ENCODE measurements around the gene ATG2A.

The ATG2A gene

GRCh38 chr11:64932324-64932723 is 15.3 kb upstream of the ATG2A start:
- Histone ChIP-seq H4K12ac (ENCODE audit: low read depth, low read length) (no peak overlapping the region), H3K27ac (ENCODE audit: low read depth, low read length) (no peak overlapping the region), H3K9me3 (ENCODE audit: insufficient read depth, low read depth, low read length) (no peaks in the 10 kb centered on the region), H3K4me2 (ENCODE audit: low read length) (no peak overlapping the region), H3K79me2 (ENCODE audit: control insufficient read depth, insufficient read depth, low read length, poor library complexity) (no peaks in the 10 kb centered on the region), H3K23ac (ENCODE audit: low read length) (no peak overlapping the region), H3K14ac (ENCODE audit: low read length) (no peak overlapping the region), H2BK12ac (ENCODE audit: low read length) (no peak overlapping the region), H4K8ac (ENCODE audit: low read depth, low read length) (no peak overlapping the region), H2AFZ (ENCODE audit: insufficient read depth, low read length, poor library complexity) (no peak overlapping the region), H3K4me3 (ENCODE audit: low read depth, low read length) (no peak overlapping the region), H3K79me1 (ENCODE audit: low read length) (no peaks in the 10 kb centered on the region), H3K27me3 (ENCODE audit: insufficient read depth, low read length) (no peaks in the 10 kb centered on the region), H2BK120ac (ENCODE audit: insufficient read depth, low read length, poor library complexity) (no peak overlapping the region), H4K91ac (ENCODE audit: low read depth, low read length) (no peak overlapping the region), H3K36me3 (ENCODE audit: control insufficient read depth in 1 of 2, insufficient read depth in 2 of 2, low read length in 2 of 2) (peaks cover 19 to 33% of the 10 kb centered on the region in 2 experiments), H3K18ac (ENCODE audit: low read length) (no peak overlapping the region), H3K4ac (ENCODE audit: low read depth, low read length) (no peak overlapping the region), H2BK5ac (ENCODE audit: low read depth, low read length, poor library complexity) (no peak overlapping the region), H3K9ac (ENCODE audit: low read length) (no peak overlapping the region), H3K4me1 (ENCODE audit: control insufficient read depth in 1 of 2, insufficient read depth in 2 of 2, low read length in 2 of 2) (peaks cover 0 to 7% of the 10 kb centered on the region in 2 experiments), H2AK5ac (ENCODE audit: low read length) (no peak overlapping the region)
- no peak for DNase-seq
- no CpG with 5 or more reads among the region's 5 CpGs for WGBS (ENCODE audit: extremely low coverage, insufficient coverage, insufficient read length)

GRCh38 chr11:64931290-64931689 is 14.3 kb upstream of the ATG2A start:
- H4K8ac ChIP-seq (ENCODE audit: low read depth, low read length) = no peak overlapping the region
- no peak overlapping the region for H2AFZ ChIP-seq (ENCODE audit: insufficient read depth, low read length, poor library complexity)
- no peaks in the 10 kb centered on the region for H3K79me1 ChIP-seq (ENCODE audit: low read length)
- H3K27me3 ChIP-seq (ENCODE audit: insufficient read depth, low read length) = no peaks in the 10 kb centered on the region
- no peak overlapping the region for H3K23ac ChIP-seq (ENCODE audit: low read length)
- H3K79me2 ChIP-seq (ENCODE audit: control insufficient read depth, insufficient read depth, low read length, poor library complexity) = no peaks in the 10 kb centered on the region
- no peak overlapping the region for H2BK5ac ChIP-seq (ENCODE audit: low read depth, low read length, poor library complexity)
- no peak overlapping the region for H3K4me3 ChIP-seq (ENCODE audit: low read depth, low read length)
- no peak overlapping the region for H3K18ac ChIP-seq (ENCODE audit: low read length)
- H3K14ac ChIP-seq (ENCODE audit: low read length) = no peak overlapping the region
- DNase-seq = no peak
- H3K4ac ChIP-seq (ENCODE audit: low read depth, low read length) = no peak overlapping the region
- WGBS (ENCODE audit: extremely low coverage, insufficient coverage, insufficient read length) = no CpG with 5 or more reads among the region's 7 CpGs
- H3K36me3 ChIP-seq (ENCODE audit: control insufficient read depth in 1 of 2, insufficient read depth in 2 of 2, low read length in 2 of 2) = peaks cover 19 to 33% of the 10 kb centered on the region in 2 experiments
- no peak overlapping the region for H4K91ac ChIP-seq (ENCODE audit: low read depth, low read length)
- H3K4me2 ChIP-seq (ENCODE audit: low read length) = no peak overlapping the region
- H2BK12ac ChIP-seq (ENCODE audit: low read length) = no peak overlapping the region
- H4K12ac ChIP-seq (ENCODE audit: low read depth, low read length) = no peak overlapping the region
- H3K4me1 ChIP-seq (ENCODE audit: control insufficient read depth in 1 of 2, insufficient read depth in 2 of 2, low read length in 2 of 2) = peaks cover 0 to 7% of the 10 kb centered on the region in 2 experiments
- no peak overlapping the region for H3K9ac ChIP-seq (ENCODE audit: low read length)
- H2AK5ac ChIP-seq (ENCODE audit: low read length) = no peak overlapping the region
- no peak overlapping the region for H3K27ac ChIP-seq (ENCODE audit: low read depth, low read length)
- H2BK120ac ChIP-seq (ENCODE audit: insufficient read depth, low read length, poor library complexity) = no peak overlapping the region
- no peaks in the 10 kb centered on the region for H3K9me3 ChIP-seq (ENCODE audit: insufficient read depth, low read depth, low read length)

- no peak for DNase-seq
- H3K79me2 ChIP-seq (ENCODE audit: control insufficient read depth, insufficient read depth, low read length, poor library complexity) = no peaks in the 10 kb centered on the region
- H2BK120ac ChIP-seq (ENCODE audit: insufficient read depth, low read length, poor library complexity) = no peak overlapping the region
- peaks cover 0 to 2% of the 10 kb centered on the region in 2 experiments for H3K4me1 ChIP-seq (ENCODE audit: control insufficient read depth in 1 of 2, insufficient read depth in 2 of 2, low read length in 2 of 2)
- H2BK5ac ChIP-seq (ENCODE audit: low read depth, low read length, poor library complexity) = no peak overlapping the region
- no CpG with 5 or more reads among the region's 6 CpGs for WGBS (ENCODE audit: extremely low coverage, insufficient coverage, insufficient read length)
- H3K27ac ChIP-seq (ENCODE audit: low read depth, low read length) = no peak overlapping the region
- no peak overlapping the region for H3K9ac ChIP-seq (ENCODE audit: low read length)
- H3K18ac ChIP-seq (ENCODE audit: low read length) = no peak overlapping the region
- no peak overlapping the region for H3K4ac ChIP-seq (ENCODE audit: low read depth, low read length)
- no peaks in the 10 kb centered on the region for H3K79me1 ChIP-seq (ENCODE audit: low read length)
- H4K8ac ChIP-seq (ENCODE audit: low read depth, low read length) = no peak overlapping the region
- no peaks in the 10 kb centered on the region for H3K9me3 ChIP-seq (ENCODE audit: insufficient read depth, low read depth, low read length)
- no peak overlapping the region for H4K91ac ChIP-seq (ENCODE audit: low read depth, low read length)
- no peak overlapping the region for H3K4me3 ChIP-seq (ENCODE audit: low read depth, low read length)
- no peak overlapping the region for H2BK12ac ChIP-seq (ENCODE audit: low read length)
- no peak overlapping the region for H2AFZ ChIP-seq (ENCODE audit: insufficient read depth, low read length, poor library complexity)
- H3K14ac ChIP-seq (ENCODE audit: low read length) = no peak overlapping the region
- no peak overlapping the region for H2AK5ac ChIP-seq (ENCODE audit: low read length)
- no peak overlapping the region for H3K4me2 ChIP-seq (ENCODE audit: low read length)
- H3K23ac ChIP-seq (ENCODE audit: low read length) = no peak overlapping the region
- peaks cover 19 to 33% of the 10 kb centered on the region in 2 experiments for H3K36me3 ChIP-seq (ENCODE audit: control insufficient read depth in 1 of 2, insufficient read depth in 2 of 2, low read length in 2 of 2)
- H3K27me3 ChIP-seq (ENCODE audit: insufficient read depth, low read length) = no peaks in the 10 kb centered on the region
- no peak overlapping the region for H4K12ac ChIP-seq (ENCODE audit: low read depth, low read length)
Observed at GRCh38 chr11:64930340-64930739, 13.3 kb upstream of the ATG2A start.

- H3K27ac ChIP-seq (ENCODE audit: low read depth, low read length) = no peak overlapping the region
Observed at GRCh38 chr11:64929625-64930024, 12.6 kb upstream of the ATG2A start.

More at GRCh38 chr11:64929625-64930024, 12.6 kb upstream of the ATG2A start:
- no peak overlapping the region for H2BK12ac ChIP-seq (ENCODE audit: low read length)
- no peaks in the 10 kb centered on the region for H3K27me3 ChIP-seq (ENCODE audit: insufficient read depth, low read length)
- no peaks in the 10 kb centered on the region for H3K9me3 ChIP-seq (ENCODE audit: insufficient read depth, low read depth, low read length)
- H3K14ac ChIP-seq (ENCODE audit: low read length) = no peak overlapping the region
- H3K79me2 ChIP-seq (ENCODE audit: control insufficient read depth, insufficient read depth, low read length, poor library complexity) = peaks cover 3% of the 10 kb centered on the region
- no peak overlapping the region for H3K18ac ChIP-seq (ENCODE audit: low read length)
- H3K4me1 ChIP-seq (ENCODE audit: control insufficient read depth in 1 of 2, insufficient read depth in 2 of 2, low read length in 2 of 2) = no peaks in the 10 kb centered on the region
- no peak for DNase-seq
- no peak overlapping the region for H3K4ac ChIP-seq (ENCODE audit: low read depth, low read length)
- H2BK120ac ChIP-seq (ENCODE audit: insufficient read depth, low read length, poor library complexity) = no peak overlapping the region
- H3K9ac ChIP-seq (ENCODE audit: low read length) = no peak overlapping the region
- H3K23ac ChIP-seq (ENCODE audit: low read length) = no peak overlapping the region
- H4K8ac ChIP-seq (ENCODE audit: low read depth, low read length) = no peak overlapping the region
- H3K4me3 ChIP-seq (ENCODE audit: low read depth, low read length) = no peak overlapping the region
- no peak overlapping the region for H2AFZ ChIP-seq (ENCODE audit: insufficient read depth, low read length, poor library complexity)
- WGBS (ENCODE audit: extremely low coverage, insufficient coverage, insufficient read length) = no CpG with 5 or more reads among the region's 7 CpGs
- peaks cover 4% of the 10 kb centered on the region for H3K79me1 ChIP-seq (ENCODE audit: low read length)
- no peak overlapping the region for H2AK5ac ChIP-seq (ENCODE audit: low read length)
- no peak overlapping the region for H3K4me2 ChIP-seq (ENCODE audit: low read length)
- H3K36me3 ChIP-seq (ENCODE audit: control insufficient read depth in 1 of 2, insufficient read depth in 2 of 2, low read length in 2 of 2) = peaks cover 19 to 31% of the 10 kb centered on the region in 2 experiments
- no peak overlapping the region for H2BK5ac ChIP-seq (ENCODE audit: low read depth, low read length, poor library complexity)
- H4K12ac ChIP-seq (ENCODE audit: low read depth, low read length) = no peak overlapping the region
- no peak overlapping the region for H4K91ac ChIP-seq (ENCODE audit: low read depth, low read length)
